Left lung (tissue), 10 donors: ENCODE data around the gene ME3. TPM values are rescaled to one million over a fixed set of nuclear protein-coding genes. Genes with fewer than 3 reads are reported as not detected.
A peak's percentile ranks its signal among the peaks of the same experiment; 100 is the strongest.

Source experiments
- ATAC-seq: fragments of 200-7000 bp; cut with Tn5 transposase; one replicate; pipeline ENCODE4 v1.9.1; 2020; ENCODE audit warnings: moderate library complexity
- DNase-seq, 4 donors: peaks; one replicate each; pipeline ENCODE4 v3.0.0-alpha.2; 2013 to 2020
- H3K27ac ChIP-seq, 2 donors: fragments of 200-600 bp; sonication (generic) in 1 of 2; one replicate each; pipeline versions ENCODE4 v1.5.0 to v1.8.0; 2020 to 2021
- H3K27me3 ChIP-seq, 2 donors: fragments of 200-600 bp; sonication (generic) in 1 of 2; one replicate each; pipeline versions ENCODE4 v1.5.0 to v1.8.0; 2020 to 2021
- H3K36me3 ChIP-seq, 2 donors: fragments of 200-600 bp; sonication (generic) in 1 of 2; one replicate each; pipeline versions ENCODE4 v1.5.0 to v1.8.0; 2020 to 2021
- H3K4me1 ChIP-seq, 2 donors: fragments of 200-600 bp; one replicate each; pipeline ENCODE4 v1.8.0; 2021
- H3K4me3 ChIP-seq, 2 donors: fragments of 200-600 bp; sonication (generic) in 1 of 2; one replicate each; pipeline versions ENCODE4 v1.5.0 to v1.8.0; 2020 to 2021; ENCODE audit warnings: mild to moderate bottlenecking in 1 of 2
- H3K9me3 ChIP-seq, 2 donors: fragments of 200-600 bp; sonication (generic) in 1 of 2; one replicate each; pipeline versions ENCODE4 v1.5.0 to v1.8.0; 2020 to 2021
- intact Hi-C, 2 donors: fragments of 100-400 bp; cut with DNase I; formaldehyde crosslinking; loops; one replicate each; pipeline versions ENCODE4 v1.11.2 to v1.14.2; 2022
- polyA plus RNA-seq, 6 donors: library from polyadenylated mRNA; unstranded; fragments of 120-200 nt; gene quantifications; one replicate each; pipeline ENCODE4 v1.2.1, GENCODE V29; 2013; ENCODE audit not compliant: insufficient read length in 6 of 6
- total RNA-seq, 2 donors: library from RNA; stranded (reverse); fragmentation: NEBNext Ultra II Directional; extraction: Animal tissue kit (Norgen Biotek cat#: 25700); gene quantifications; one replicate each; pipeline ENCODE4 v1.2.1, GENCODE V29; 2021
- TF ChIP-seq, protein P1 (sequence below), 2 donors: fragments of 200-600 bp; sonication (generic) in 1 of 2; IDR thresholded peaks; one replicate each; pipeline versions ENCODE4 v1.5.0 to v1.8.0; 2021; ENCODE audit warnings: antibody characterized with exemption in 2 of 2
- donor health status: DM: no; HTN: yes; CAD: no.
- donor health status: DM: no; HTN: no; CAD: no.

The ME3 gene
- total and polyA plus RNA-seq, 8 donors, result 21.6 to 44.6 (median 30.5) TPM

DNA sequence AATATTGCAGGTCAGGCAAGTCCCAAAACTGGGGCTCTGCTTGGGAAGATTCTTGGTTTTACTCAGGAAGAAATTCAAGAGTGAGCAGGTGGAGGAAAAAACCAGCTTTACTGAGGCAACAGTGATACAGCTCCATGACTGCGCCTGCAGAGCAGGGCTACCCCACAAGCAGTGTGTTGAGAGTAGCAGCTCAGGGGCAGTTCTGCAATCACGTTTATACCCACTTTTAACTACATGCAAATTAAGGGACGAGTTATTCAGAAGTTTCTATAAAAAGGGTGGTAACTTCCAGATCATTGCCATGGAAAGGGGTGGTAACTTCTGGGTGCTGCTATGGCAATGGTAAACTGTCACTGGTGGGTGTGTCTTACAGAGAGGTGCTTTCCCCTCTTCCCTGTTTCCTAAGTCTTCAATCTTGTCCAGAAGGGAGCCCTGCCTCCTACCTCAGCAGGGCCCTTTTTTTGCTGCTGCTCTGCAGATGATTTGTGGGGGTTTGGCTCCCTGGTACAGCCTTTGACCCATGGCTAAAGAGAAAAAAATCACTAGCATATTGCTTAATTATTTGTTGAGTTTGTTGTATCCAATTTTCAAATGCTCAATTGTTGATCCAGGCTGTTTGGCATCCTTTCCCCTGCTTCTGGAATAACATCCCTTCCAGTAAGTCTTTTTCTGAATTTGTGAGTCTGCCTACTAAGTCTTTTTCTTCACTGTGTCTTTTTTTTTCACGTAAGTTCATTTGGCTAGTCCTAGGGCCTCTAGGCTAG is 30.0 kb upstream of the ME3 start:
- no peaks in the 10 kb centered on the region for H3K4me1 ChIP-seq
- H3K36me3 ChIP-seq, result no peaks in the 10 kb centered on the region
- H3K27me3 ChIP-seq, result no peaks in the 10 kb centered on the region
- no peak for DNase-seq
- H3K9me3 ChIP-seq, result no peaks in the 10 kb centered on the region
- no peak overlapping the region for H3K4me3 ChIP-seq
- TF ChIP-seq, protein P1, sequence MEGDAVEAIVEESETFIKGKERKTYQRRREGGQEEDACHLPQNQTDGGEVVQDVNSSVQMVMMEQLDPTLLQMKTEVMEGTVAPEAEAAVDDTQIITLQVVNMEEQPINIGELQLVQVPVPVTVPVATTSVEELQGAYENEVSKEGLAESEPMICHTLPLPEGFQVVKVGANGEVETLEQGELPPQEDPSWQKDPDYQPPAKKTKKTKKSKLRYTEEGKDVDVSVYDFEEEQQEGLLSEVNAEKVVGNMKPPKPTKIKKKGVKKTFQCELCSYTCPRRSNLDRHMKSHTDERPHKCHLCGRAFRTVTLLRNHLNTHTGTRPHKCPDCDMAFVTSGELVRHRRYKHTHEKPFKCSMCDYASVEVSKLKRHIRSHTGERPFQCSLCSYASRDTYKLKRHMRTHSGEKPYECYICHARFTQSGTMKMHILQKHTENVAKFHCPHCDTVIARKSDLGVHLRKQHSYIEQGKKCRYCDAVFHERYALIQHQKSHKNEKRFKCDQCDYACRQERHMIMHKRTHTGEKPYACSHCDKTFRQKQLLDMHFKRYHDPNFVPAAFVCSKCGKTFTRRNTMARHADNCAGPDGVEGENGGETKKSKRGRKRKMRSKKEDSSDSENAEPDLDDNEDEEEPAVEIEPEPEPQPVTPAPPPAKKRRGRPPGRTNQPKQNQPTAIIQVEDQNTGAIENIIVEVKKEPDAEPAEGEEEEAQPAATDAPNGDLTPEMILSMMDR (IDR thresholded peaks at IDR 0.05), result no peak
- no peak for ATAC-seq
- intact Hi-C loops, result no loop called here
- no peak overlapping the region for H3K27ac ChIP-seq

DNA sequence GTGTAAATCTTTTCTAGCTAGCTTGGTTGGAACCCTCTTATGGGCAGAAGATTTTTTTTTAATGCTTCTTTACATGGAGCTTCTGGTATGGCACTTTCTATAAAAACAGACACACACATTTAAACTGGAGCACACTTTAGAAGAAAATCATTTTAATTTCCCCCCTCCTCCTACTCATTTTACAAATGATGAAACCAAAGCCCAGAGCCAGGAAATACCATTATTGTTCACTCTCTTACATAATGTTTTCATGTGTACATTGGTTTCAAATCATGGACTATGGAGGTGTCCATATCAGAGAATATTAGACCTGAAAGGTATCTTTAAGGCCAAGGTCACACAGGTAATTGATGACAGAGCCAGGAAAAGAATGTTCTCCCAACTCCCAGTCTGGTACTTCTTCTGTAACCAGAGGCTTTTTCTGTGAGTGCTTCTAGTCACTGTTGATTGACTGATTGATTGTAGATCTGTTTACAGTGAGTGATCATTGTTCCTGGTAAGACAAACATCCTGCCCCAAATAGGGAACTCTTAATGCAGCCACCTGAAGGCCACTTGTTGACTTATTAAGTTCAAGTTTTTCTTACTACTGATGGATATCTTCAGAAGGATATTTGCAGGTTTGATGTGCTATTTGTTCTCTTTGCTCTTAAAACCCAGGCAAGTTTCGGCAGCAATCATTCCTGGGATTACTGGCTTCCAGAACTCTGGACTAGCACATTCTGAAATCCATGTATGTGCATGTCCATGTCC is 26.8 kb upstream of the ME3 start:
- H3K27ac ChIP-seq, result no peak overlapping the region
- DNase-seq, result no peak
- H3K36me3 ChIP-seq, result no peaks in the 10 kb centered on the region
- no peaks in the 10 kb centered on the region for H3K27me3 ChIP-seq
- ATAC-seq, result no peak
- peaks cover 5 to 10% of the 10 kb centered on the region in 2 donors for H3K4me1 ChIP-seq
- H3K4me3 ChIP-seq, result no peak overlapping the region
- no peaks in the 10 kb centered on the region for H3K9me3 ChIP-seq
- intact Hi-C loops, result no loop called here
- TF ChIP-seq, protein P1 (IDR thresholded peaks at IDR 0.05), result no peak

DNA sequence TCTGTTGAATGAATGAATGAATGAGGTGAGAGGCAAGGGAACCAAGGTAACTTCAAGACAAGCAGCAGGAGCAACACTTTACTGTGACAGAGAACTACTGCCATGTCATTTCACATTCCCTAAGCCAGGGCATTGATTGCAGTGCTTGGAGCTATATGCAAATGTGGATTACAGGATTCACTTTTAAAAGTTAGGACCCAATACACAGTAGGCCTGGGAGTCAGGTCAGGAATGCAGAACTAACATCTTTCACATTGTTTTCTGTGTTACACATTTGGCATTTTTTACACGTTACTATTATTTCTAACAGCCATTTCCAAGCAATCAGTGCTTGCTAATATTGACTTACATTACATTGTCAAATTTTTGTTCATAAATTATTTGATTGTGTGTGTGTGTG is 26.2 kb upstream of the ME3 start:
- Histone ChIP-seq H3K4me3 (no peak overlapping the region), H3K36me3 (no peaks in the 10 kb centered on the region), H3K27ac (no peak overlapping the region), H3K9me3 (no peaks in the 10 kb centered on the region), H3K27me3 (no peaks in the 10 kb centered on the region), H3K4me1 (peaks cover 5 to 10% of the 10 kb centered on the region in 2 donors)
- no peak for ATAC-seq
- DNase-seq, result no peak
- intact Hi-C loops, result no loop called here
- TF ChIP-seq, protein P1 (IDR thresholded peaks at IDR 0.05), result no peak

DNA sequence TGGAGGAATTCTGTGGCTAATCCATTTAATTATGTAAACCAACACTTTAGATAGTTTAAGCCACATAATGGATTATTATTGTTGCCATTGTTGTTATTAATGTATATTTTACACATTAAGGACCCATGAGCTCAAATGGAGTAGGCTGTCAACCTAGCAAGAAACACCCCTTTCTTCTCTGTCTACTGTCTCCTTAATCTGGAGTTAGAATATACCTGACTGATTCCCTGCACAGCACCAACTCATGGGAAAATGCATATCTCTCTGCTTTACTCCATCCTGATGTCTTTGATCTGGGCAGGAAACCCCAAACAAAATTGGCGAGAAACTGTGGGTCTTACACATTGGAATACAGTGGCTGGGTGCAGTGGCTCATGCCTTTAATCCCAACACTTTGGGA is 24.0 kb upstream of the ME3 start:
- H3K27me3 ChIP-seq, result no peaks in the 10 kb centered on the region
- TF ChIP-seq, protein P1 (IDR thresholded peaks at IDR 0.05), result no peak
- intact Hi-C loops, result no loop called here
- H3K36me3 ChIP-seq, result no peaks in the 10 kb centered on the region
- peaks cover 5 to 10% of the 10 kb centered on the region in 2 donors for H3K4me1 ChIP-seq
- no peak overlapping the region for H3K4me3 ChIP-seq
- ATAC-seq (no peak), DNase-seq (no peak)
- peak overlapping the region; percentile 1 to 64 for H3K27ac ChIP-seq
- no peaks in the 10 kb centered on the region for H3K9me3 ChIP-seq

DNA sequence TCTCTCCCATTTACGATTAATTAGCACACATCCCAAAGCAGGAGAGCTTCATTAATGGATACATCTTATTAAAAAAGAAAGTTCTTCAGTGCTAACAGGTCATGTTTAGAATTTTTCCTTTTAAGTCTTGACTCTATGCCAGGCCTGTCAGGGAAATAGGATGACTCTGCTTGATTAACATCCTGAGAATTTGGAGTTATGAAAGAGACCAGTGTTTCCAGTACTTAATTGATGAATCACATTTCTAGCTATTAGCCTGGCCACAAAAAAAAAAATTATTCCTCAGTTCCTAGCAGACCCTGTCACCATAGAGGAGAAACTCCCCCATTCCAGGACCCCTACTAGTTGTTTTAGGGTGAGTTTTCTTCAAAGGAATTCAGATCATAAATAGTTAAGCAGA is 23.6 kb upstream of the ME3 start:
- H3K4me3 ChIP-seq, result no peak overlapping the region
- no peaks in the 10 kb centered on the region for H3K36me3 ChIP-seq
- peak overlapping the region; percentile 23 to 64 for H3K27ac ChIP-seq
- H3K4me1 ChIP-seq, result peaks cover 5 to 10% of the 10 kb centered on the region in 2 donors
- H3K27me3 ChIP-seq, result no peaks in the 10 kb centered on the region
- TF ChIP-seq, protein P1 (IDR thresholded peaks at IDR 0.05), result no peak
- H3K9me3 ChIP-seq, result no peaks in the 10 kb centered on the region
- DNase-seq (no peak), ATAC-seq (peak; percentile 75)
- intact Hi-C loops, result no loop called here
